HepG2 (cell line): Measurements from ENCODE around the gene PHF21B. TPM values are rescaled to one million over a fixed set of nuclear protein-coding genes. Genes with fewer than 3 reads are reported as not detected.

ENCODE experiments used
- ATAC-seq: fragments of 200-7000 bp; cut with Tn5 transposase; 3 replicates; pipeline ENCODE4 v1.9.1; 2020; ENCODE audit warnings: mild to moderate bottlenecking, moderate library complexity
- BruUV-seq: library from RNA; stranded (reverse); fragments of 400-500 nt; replicated peaks from 2 replicates; lab custom pipeline; 2021; lab: Mats Ljungman, UMichigan
- CTCF ChIA-PET: fragments of 300-600 bp; formaldehyde crosslinking; extraction: SDS; loops from one replicate; lab custom pipeline; 2021; ENCODE audit warnings: low total read pairs, inconsistent platforms, low intra/inter-chr PET ratio; lab: Yijun Ruan, JAX
- POLR2A ChIA-PET: fragments of 350-600 bp; sonication (Branson Sonifier 250); formaldehyde crosslinking; loops from one replicate; lab custom pipeline; 2020; ENCODE audit warnings: antibody characterized with exemption, inconsistent platforms; lab: Yijun Ruan, JAX
- DNase-seq: peaks from one replicate; pipeline ENCODE4 v3.0.0-alpha.2; 2015; ENCODE audit warnings: low spot score
- FAIRE-seq: peaks from 3 replicates; lab custom pipeline; 2011; peaks lifted over from hg19 to GRCh38; lab: Jason Lieb, UNC
- H2AFZ ChIP-seq: one replicate; pipeline ENCODE4 v1.6.1; 2011; ENCODE audit warnings: low read length, inconsistent platforms
- H3K27ac ChIP-seq: fragments of 300-600 bp; 3 replicates; pipeline ENCODE4 v1.8.0; 2011; ENCODE audit warnings: mixed run types, mild to moderate bottlenecking, mixed read lengths, low read length, inconsistent platforms; ENCODE audit not compliant: insufficient read depth; ENCODE audit errors: extremely low read length
- H3K27me3 ChIP-seq, 2 experiments: fragments of 200-600 bp in 1 of 2; 2 replicates in 1 of 2; 3 replicates in 1 of 2; pipeline versions ENCODE4 v1.6.0 to v1.8.0; 2011; ENCODE audit warnings: low read length in 2 of 2, mild to moderate bottlenecking in 2 of 2, moderate library complexity in 2 of 2, inconsistent platforms in 1 of 2; ENCODE audit not compliant: insufficient read depth in 2 of 2, control insufficient read depth in 1 of 2
- H3K36me3 ChIP-seq, 2 experiments: fragments of 200-600 bp in 1 of 2; replicated peaks in 1 of 2; 2 replicates in 1 of 2; 3 replicates in 1 of 2; pipeline versions ENCODE4 v1.5.1 to v1.8.0; 2011; ENCODE audit warnings: low read length in 2 of 2, inconsistent platforms in 1 of 2; ENCODE audit not compliant: insufficient read depth in 2 of 2, control insufficient read depth in 1 of 2
- H3K4me1 ChIP-seq: 2 replicates; pipeline ENCODE4 v1.5.1; 2012; ENCODE audit warnings: low read length, inconsistent platforms; ENCODE audit not compliant: insufficient read depth
- H3K4me2 ChIP-seq: 2 replicates; pipeline ENCODE4 v1.6.0; 2011; ENCODE audit warnings: low read depth, low read length, inconsistent platforms
- H3K4me3 ChIP-seq, 3 experiments: fragments of 200-600 bp in 1 of 3; sonication (generic), shearing (Covaris generic) in 1 of 3; replicated peaks in 1 of 3; 2 replicates each; pipeline ENCODE4 v1.5.1; 2011 to 2016; ENCODE audit warnings: low read length in 3 of 3, inconsistent platforms in 2 of 3, low read depth in 2 of 3, mild to moderate bottlenecking in 2 of 3, control low read depth in 1 of 3, mixed read lengths in 1 of 3; ENCODE audit not compliant: insufficient read depth in 1 of 3
- H3K79me2 ChIP-seq: one replicate; pipeline ENCODE4 v1.6.1; 2011; ENCODE audit warnings: low read length, inconsistent platforms; ENCODE audit not compliant: insufficient read depth
- H3K9ac ChIP-seq: 2 replicates; pipeline ENCODE4 v1.6.0; 2011; ENCODE audit warnings: mild to moderate bottlenecking, low read depth, low read length, inconsistent platforms; ENCODE audit not compliant: insufficient read depth
- H3K9me3 ChIP-seq: 2 replicates; pipeline ENCODE4 v1.5.1; 2012; ENCODE audit warnings: mild to moderate bottlenecking, low read length
- H4K20me1 ChIP-seq: 2 replicates; pipeline ENCODE4 v1.6.0; 2011; ENCODE audit warnings: inconsistent platforms, mild to moderate bottlenecking, low read length, moderate library complexity; ENCODE audit not compliant: insufficient read depth
- FOXJ3 ChIP-seq: sonication (generic); formaldehyde crosslinking; IDR thresholded peaks from 2 replicates; pipeline ENCODE4 v1.4.0; 2020; ENCODE audit warnings: missing genetic modification reagents, mild to moderate bottlenecking, borderline replicate concordance
- GFI1 ChIP-seq: sonication (generic); formaldehyde crosslinking; IDR thresholded peaks from 2 replicates; pipeline ENCODE4 v1.5.0; 2020; ENCODE audit warnings: missing genetic modification reagents, mild to moderate bottlenecking, borderline replicate concordance
- JARID2 ChIP-seq: sonication (generic); formaldehyde crosslinking; IDR thresholded peaks from 2 replicates; pipeline ENCODE4 v1.8.1; 2023; ENCODE audit warnings: missing genetic modification reagents, inconsistent platforms; ENCODE audit not compliant: insufficient replicate concordance
- POLR2AphosphoS2 ChIP-seq: IDR thresholded peaks from 2 replicates; pipeline ENCODE4 v1.6.1; 2011; ENCODE audit warnings: low read depth, low read length, improper control_type of control experiment
- SMARCC2 ChIP-seq: fragments of 450-650 bp; IDR thresholded peaks from 2 replicates; pipeline ENCODE4 v1.6.1; 2017; ENCODE audit warnings: antibody characterized with exemption, mild to moderate bottlenecking
- SOX5 ChIP-seq: IDR thresholded peaks from 2 replicates; pipeline ENCODE4 v1.6.1; 2016; ENCODE audit warnings: borderline replicate concordance
- ZFP36L1 ChIP-seq: sonication (generic); formaldehyde crosslinking; IDR thresholded peaks from 2 replicates; pipeline ENCODE4 v1.8.0; 2022; ENCODE audit warnings: mild to moderate bottlenecking, missing genetic modification reagents, moderate library complexity
- ZNF205 ChIP-seq: IDR thresholded peaks from 2 replicates; pipeline ENCODE4 v1.6.1; 2018; ENCODE audit warnings: missing biosample characterization, missing genetic modification reagents
- ZNF44 ChIP-seq: sonication (generic); formaldehyde crosslinking; IDR thresholded peaks from 2 replicates; pipeline ENCODE4 v1.5.1; 2020; ENCODE audit warnings: mild to moderate bottlenecking, missing genetic modification reagents
- ZNF446 ChIP-seq: sonication (generic); formaldehyde crosslinking; IDR thresholded peaks from 2 replicates; pipeline ENCODE4 v1.5.0; 2020; ENCODE audit warnings: mild to moderate bottlenecking, missing genetic modification reagents
- ZNF761 ChIP-seq: sonication (generic); formaldehyde crosslinking; conservative IDR thresholded peaks from 2 replicates; pipeline ENCODE4 v1.4.0; 2020; ENCODE audit warnings: mild to moderate bottlenecking, missing genetic modification reagents
- WGBS: methylation state at CpG from one replicate; pipeline ENCODE4 v1.1.6; 2017; ENCODE audit warnings: low lambda C conversion rate; 5-methylcytosine and 5-hydroxymethylcytosine counted together
- in situ Hi-C: cut with HindIII; loops from 2 replicates; pipeline ENCODE4 v1.10.0; 2017; ENCODE audit warnings: low pct_unique_long_range_greater_than_20kb; ENCODE audit not compliant: extremely low pct_ligation_motif_present
- intact Hi-C: fragments of 100-400 bp; cut with micrococcal nuclease; formaldehyde crosslinking; loops from one replicate; pipeline ENCODE4 v1.10.0; 2022; ENCODE audit not compliant: unreplicated experiment
- polyA plus RNA-seq, 8 experiments: library from polyadenylated mRNA; depleted of rRNA in 3 of 8; stranded (reverse) in 7 of 8; unstranded in 1 of 8; fragments of >200 nt; fragmentation: Illumina TruSeq in 4 of 8; extraction: Trizol in 4 of 8; gene quantifications; 2 replicates each; pipeline versions ENCODE4 v1.2.1 to v1.2.3, GENCODE V29; 2011 to 2016; ENCODE audit warnings: low read depth in 4 of 8, missing spikeins in 1 of 8, mixed read lengths in 1 of 8; ENCODE audit not compliant: insufficient read depth in 1 of 8
- total RNA-seq, 5 experiments: library from RNA; depleted of rRNA; stranded (reverse); fragments of >200 nt; fragmentation: Illumina TruSeq; extraction: Trizol; gene quantifications; 2 replicates each; pipeline ENCODE4 v1.2.3, GENCODE V29; 2016; ENCODE audit warnings: low read depth in 1 of 5
- TF ChIP-seq, protein P1 (sequence below): sonication (generic); formaldehyde crosslinking; IDR thresholded peaks from 2 replicates; pipeline ENCODE4 v1.4.0; 2020; ENCODE audit warnings: missing genetic modification reagents
- TF ChIP-seq, protein P2 (sequence below): sonication (generic); formaldehyde crosslinking; conservative IDR thresholded peaks from 2 replicates; pipeline ENCODE4 v1.4.0; 2020; ENCODE audit warnings: mild to moderate bottlenecking, missing genetic modification reagents, moderate library complexity
- TF ChIP-seq, protein P3 (sequence below): sonication (generic); formaldehyde crosslinking; IDR thresholded peaks from 2 replicates; pipeline ENCODE4 v1.4.0; 2020; ENCODE audit warnings: missing genetic modification reagents, borderline replicate concordance

PHF21B gene
- total and polyA plus RNA-seq, 2 of the 13 experiments (the other 11 are each of a cell fraction or from before 2014, with no cell fraction given) = not detected

DNA sequence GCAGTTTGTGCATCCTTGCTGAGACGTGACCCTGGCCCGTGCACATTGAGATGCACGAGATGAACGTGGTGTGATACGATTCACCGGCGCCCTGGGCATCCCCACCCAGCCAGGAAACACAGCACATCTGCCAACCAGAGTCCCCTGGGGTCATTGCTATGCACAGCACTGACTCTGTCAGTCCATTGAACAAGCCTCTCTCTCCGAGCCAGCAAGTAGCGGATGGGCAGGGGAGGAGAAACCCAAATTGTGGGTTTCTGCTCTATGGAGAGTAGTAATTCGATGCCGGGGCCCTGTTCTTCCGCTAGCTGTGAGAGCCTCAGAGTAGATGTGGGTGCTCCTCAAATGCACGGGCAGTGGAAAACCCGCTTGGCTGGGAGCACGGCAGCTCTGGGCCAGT is 172.3 kb downstream of the PHF21B start:
- FAIRE-seq = no peak
- H3K79me2 ChIP-seq = no peaks in the 10 kb centered on the region
- no peaks in the 10 kb centered on the region for H3K9me3 ChIP-seq
- no TSS peak for BruUV-seq
- H3K27ac ChIP-seq = no peak overlapping the region
- H3K4me3 ChIP-seq = no peak overlapping the region
- TF ChIP-seq, protein P1, sequence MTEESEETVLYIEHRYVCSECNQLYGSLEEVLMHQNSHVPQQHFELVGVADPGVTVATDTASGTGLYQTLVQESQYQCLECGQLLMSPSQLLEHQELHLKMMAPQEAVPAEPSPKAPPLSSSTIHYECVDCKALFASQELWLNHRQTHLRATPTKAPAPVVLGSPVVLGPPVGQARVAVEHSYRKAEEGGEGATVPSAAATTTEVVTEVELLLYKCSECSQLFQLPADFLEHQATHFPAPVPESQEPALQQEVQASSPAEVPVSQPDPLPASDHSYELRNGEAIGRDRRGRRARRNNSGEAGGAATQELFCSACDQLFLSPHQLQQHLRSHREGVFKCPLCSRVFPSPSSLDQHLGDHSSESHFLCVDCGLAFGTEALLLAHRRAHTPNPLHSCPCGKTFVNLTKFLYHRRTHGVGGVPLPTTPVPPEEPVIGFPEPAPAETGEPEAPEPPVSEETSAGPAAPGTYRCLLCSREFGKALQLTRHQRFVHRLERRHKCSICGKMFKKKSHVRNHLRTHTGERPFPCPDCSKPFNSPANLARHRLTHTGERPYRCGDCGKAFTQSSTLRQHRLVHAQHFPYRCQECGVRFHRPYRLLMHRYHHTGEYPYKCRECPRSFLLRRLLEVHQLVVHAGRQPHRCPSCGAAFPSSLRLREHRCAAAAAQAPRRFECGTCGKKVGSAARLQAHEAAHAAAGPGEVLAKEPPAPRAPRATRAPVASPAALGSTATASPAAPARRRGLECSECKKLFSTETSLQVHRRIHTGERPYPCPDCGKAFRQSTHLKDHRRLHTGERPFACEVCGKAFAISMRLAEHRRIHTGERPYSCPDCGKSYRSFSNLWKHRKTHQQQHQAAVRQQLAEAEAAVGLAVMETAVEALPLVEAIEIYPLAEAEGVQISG (CRISPR knock-in tag) = no peak
- TF ChIP-seq ZNF205 (no peak), POLR2AphosphoS2 (no peak), ZNF761 (CRISPR knock-in tag) (no peak), ZFP36L1 (CRISPR knock-in tag) (no peak), GFI1 (CRISPR knock-in tag) (no peak), SMARCC2 (no peak), SOX5 (CRISPR knock-in tag) (no peak), JARID2 (CRISPR knock-in tag) (no peak), ZNF44 (no peak), FOXJ3 (CRISPR knock-in tag) (no peak), ZNF446 (CRISPR knock-in tag) (no peak)
- TF ChIP-seq, protein P2, sequence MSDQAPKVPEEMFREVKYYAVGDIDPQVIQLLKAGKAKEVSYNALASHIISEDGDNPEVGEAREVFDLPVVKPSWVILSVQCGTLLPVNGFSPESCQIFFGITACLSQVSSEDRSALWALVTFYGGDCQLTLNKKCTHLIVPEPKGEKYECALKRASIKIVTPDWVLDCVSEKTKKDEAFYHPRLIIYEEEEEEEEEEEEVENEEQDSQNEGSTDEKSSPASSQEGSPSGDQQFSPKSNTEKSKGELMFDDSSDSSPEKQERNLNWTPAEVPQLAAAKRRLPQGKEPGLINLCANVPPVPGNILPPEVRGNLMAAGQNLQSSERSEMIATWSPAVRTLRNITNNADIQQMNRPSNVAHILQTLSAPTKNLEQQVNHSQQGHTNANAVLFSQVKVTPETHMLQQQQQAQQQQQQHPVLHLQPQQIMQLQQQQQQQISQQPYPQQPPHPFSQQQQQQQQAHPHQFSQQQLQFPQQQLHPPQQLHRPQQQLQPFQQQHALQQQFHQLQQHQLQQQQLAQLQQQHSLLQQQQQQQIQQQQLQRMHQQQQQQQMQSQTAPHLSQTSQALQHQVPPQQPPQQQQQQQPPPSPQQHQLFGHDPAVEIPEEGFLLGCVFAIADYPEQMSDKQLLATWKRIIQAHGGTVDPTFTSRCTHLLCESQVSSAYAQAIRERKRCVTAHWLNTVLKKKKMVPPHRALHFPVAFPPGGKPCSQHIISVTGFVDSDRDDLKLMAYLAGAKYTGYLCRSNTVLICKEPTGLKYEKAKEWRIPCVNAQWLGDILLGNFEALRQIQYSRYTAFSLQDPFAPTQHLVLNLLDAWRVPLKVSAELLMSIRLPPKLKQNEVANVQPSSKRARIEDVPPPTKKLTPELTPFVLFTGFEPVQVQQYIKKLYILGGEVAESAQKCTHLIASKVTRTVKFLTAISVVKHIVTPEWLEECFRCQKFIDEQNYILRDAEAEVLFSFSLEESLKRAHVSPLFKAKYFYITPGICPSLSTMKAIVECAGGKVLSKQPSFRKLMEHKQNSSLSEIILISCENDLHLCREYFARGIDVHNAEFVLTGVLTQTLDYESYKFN (CRISPR knock-in tag) = no peak
- TF ChIP-seq, protein P3, sequence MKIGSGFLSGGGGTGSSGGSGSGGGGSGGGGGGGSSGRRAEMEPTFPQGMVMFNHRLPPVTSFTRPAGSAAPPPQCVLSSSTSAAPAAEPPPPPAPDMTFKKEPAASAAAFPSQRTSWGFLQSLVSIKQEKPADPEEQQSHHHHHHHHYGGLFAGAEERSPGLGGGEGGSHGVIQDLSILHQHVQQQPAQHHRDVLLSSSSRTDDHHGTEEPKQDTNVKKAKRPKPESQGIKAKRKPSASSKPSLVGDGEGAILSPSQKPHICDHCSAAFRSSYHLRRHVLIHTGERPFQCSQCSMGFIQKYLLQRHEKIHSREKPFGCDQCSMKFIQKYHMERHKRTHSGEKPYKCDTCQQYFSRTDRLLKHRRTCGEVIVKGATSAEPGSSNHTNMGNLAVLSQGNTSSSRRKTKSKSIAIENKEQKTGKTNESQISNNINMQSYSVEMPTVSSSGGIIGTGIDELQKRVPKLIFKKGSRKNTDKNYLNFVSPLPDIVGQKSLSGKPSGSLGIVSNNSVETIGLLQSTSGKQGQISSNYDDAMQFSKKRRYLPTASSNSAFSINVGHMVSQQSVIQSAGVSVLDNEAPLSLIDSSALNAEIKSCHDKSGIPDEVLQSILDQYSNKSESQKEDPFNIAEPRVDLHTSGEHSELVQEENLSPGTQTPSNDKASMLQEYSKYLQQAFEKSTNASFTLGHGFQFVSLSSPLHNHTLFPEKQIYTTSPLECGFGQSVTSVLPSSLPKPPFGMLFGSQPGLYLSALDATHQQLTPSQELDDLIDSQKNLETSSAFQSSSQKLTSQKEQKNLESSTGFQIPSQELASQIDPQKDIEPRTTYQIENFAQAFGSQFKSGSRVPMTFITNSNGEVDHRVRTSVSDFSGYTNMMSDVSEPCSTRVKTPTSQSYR (CRISPR knock-in tag) = no peak
- WGBS = 12% methylated on average over 12 of the region's 15 CpGs
- POLR2A ChIA-PET = no interaction called here
- H4K20me1 ChIP-seq = no peaks in the 10 kb centered on the region
- no peak for ATAC-seq
- in situ Hi-C loops (no loop called here), intact Hi-C loops (no loop called here)
- H2AFZ ChIP-seq = no peak overlapping the region
- H3K4me1 ChIP-seq = no peaks in the 10 kb centered on the region
- no peaks in the 10 kb centered on the region for H3K36me3 ChIP-seq
- H3K9ac ChIP-seq = no peak overlapping the region
- no peak for DNase-seq
- H3K4me2 ChIP-seq = no peak overlapping the region
- CTCF ChIA-PET = no interaction called here
- H3K27me3 ChIP-seq = peaks cover 13 to 44% of the 10 kb centered on the region in 2 experiments
